ENCODE measurements around the gene TMOD2. TPM values are rescaled to one million over a fixed set of nuclear protein-coding genes. Genes with fewer than 3 reads are reported as not detected.

TMOD2 gene
- polyA plus RNA-seq, 3 donors, result 5.8 to 12.7 (median 6.2) TPM

GRCh38 chr15:51828621-51829375 is 77.4 kb downstream of the TMOD2 start:
- peaks cover 0 to 2% of the 10 kb centered on the region in 2 donors for H3K36me3 Mint-ChIP-seq
- H3K27me3 ChIP-seq (ENCODE audit: control insufficient read depth in 2 of 2, insufficient read depth in 2 of 2, low read length in 2 of 2), result no peaks in the 10 kb centered on the region
- H2AFZ ChIP-seq (ENCODE audit: insufficient read depth, low read depth, low read length, poor library complexity, severe bottlenecking), result no peak overlapping the region
- peak overlapping the region in 1 of 2 donors; percentile 94 for H3K4me3 Mint-ChIP-seq
- peaks cover 0 to 3% (median 0%) of the 10 kb centered on the region in 3 donors for H3K27me3 Mint-ChIP-seq (ENCODE audit: low read depth in 3 of 3)
- H3K79me2 ChIP-seq (ENCODE audit: insufficient read depth, low read length), result peaks cover 44% of the 10 kb centered on the region
- intact Hi-C loops (cut with micrococcal nuclease), result no loop called here
- H3K4me1 ChIP-seq (ENCODE audit: control insufficient read depth in 1 of 2, insufficient read depth in 2 of 2, low read length in 2 of 2), result peaks cover 21 to 22% of the 10 kb centered on the region in 2 donors
- TF ChIP-seq, protein P1, sequence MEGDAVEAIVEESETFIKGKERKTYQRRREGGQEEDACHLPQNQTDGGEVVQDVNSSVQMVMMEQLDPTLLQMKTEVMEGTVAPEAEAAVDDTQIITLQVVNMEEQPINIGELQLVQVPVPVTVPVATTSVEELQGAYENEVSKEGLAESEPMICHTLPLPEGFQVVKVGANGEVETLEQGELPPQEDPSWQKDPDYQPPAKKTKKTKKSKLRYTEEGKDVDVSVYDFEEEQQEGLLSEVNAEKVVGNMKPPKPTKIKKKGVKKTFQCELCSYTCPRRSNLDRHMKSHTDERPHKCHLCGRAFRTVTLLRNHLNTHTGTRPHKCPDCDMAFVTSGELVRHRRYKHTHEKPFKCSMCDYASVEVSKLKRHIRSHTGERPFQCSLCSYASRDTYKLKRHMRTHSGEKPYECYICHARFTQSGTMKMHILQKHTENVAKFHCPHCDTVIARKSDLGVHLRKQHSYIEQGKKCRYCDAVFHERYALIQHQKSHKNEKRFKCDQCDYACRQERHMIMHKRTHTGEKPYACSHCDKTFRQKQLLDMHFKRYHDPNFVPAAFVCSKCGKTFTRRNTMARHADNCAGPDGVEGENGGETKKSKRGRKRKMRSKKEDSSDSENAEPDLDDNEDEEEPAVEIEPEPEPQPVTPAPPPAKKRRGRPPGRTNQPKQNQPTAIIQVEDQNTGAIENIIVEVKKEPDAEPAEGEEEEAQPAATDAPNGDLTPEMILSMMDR (IDR thresholded peaks at IDR 0.05), result no peak
- 92% methylated on average over 7 of the region's 9 CpGs for WGBS (ENCODE audit: insufficient coverage)
- H3K36me3 ChIP-seq (replicated peaks in 1 of 2; ENCODE audit: control insufficient read depth in 1 of 2, insufficient read depth in 2 of 2, low read length in 2 of 2), result no peaks in the 10 kb centered on the region
- no peak overlapping the region for H3K4me3 ChIP-seq (replicated peaks in 1 of 3; ENCODE audit: low read depth in 2 of 3, low read length in 3 of 3)
- no peak for DNase-seq
- H3K4me2 ChIP-seq (replicated peaks; ENCODE audit: extremely low read depth, low read length, poor library complexity, severe bottlenecking), result no peak overlapping the region
- no peaks in the 10 kb centered on the region for H3K9me3 ChIP-seq (replicated peaks in 1 of 2; ENCODE audit: control insufficient read depth in 1 of 2, insufficient read depth in 1 of 2, low read length in 2 of 2)
- peaks cover 35% of the 10 kb centered on the region for H4K20me1 ChIP-seq (ENCODE audit: insufficient read depth, low read length)
- no peaks in the 10 kb centered on the region for H3K9me3 Mint-ChIP-seq
- H3K4me1 Mint-ChIP-seq, result peaks cover 32% of the 10 kb centered on the region
- no peak overlapping the region for H3K9ac ChIP-seq (ENCODE audit: insufficient read depth, low read length, poor library complexity, severe bottlenecking)
- no peak overlapping the region for H3K27ac Mint-ChIP-seq
- H3K27ac ChIP-seq (ENCODE audit: low read depth in 1 of 2, low read length in 2 of 2), result no peak overlapping the region

GRCh38 chr15:51829376-51830275 is 78.2 kb downstream of the TMOD2 start, which contains the start of gene TMOD3:
TSS of gene TMOD3 (plus strand) at chr15:51829653. CDS start at chr15:51862885, 33,232 bp downstream.
- H3K27ac Mint-ChIP-seq, result peak within 1 kb of the TSS; percentile 91 to 97 (median 95)
- H3K27ac ChIP-seq (ENCODE audit: low read depth in 1 of 2, low read length in 2 of 2), result peak within 1 kb of the TSS; percentile 31 to 87
- no peaks in the 10 kb centered on the region for H3K27me3 ChIP-seq (ENCODE audit: control insufficient read depth in 2 of 2, insufficient read depth in 2 of 2, low read length in 2 of 2)
- H3K4me2 ChIP-seq (replicated peaks; ENCODE audit: extremely low read depth, low read length, poor library complexity, severe bottlenecking), result peak within 1 kb of the TSS; percentile 84
- H3K27me3 Mint-ChIP-seq (ENCODE audit: low read depth in 3 of 3), result peaks cover 0 to 1% (median 0%) of the 10 kb centered on the region in 3 donors
- no peaks in the 10 kb centered on the region for H3K9me3 ChIP-seq (replicated peaks in 1 of 2; ENCODE audit: control insufficient read depth in 1 of 2, insufficient read depth in 1 of 2, low read length in 2 of 2)
- peak within 1 kb of the TSS; percentile 94 to 99 for H3K4me3 Mint-ChIP-seq
- 2% methylated on average over 85 of the region's 89 CpGs for WGBS (ENCODE audit: insufficient coverage)
- peaks cover 43% of the 10 kb centered on the region for H4K20me1 ChIP-seq (ENCODE audit: insufficient read depth, low read length)
- H3K4me3 ChIP-seq (replicated peaks in 1 of 3; ENCODE audit: low read depth in 2 of 3, low read length in 3 of 3), result peak within 1 kb of the TSS; percentile 68 to 92 (median 85)
- peaks cover 21 to 22% of the 10 kb centered on the region in 2 donors for H3K4me1 ChIP-seq (ENCODE audit: control insufficient read depth in 1 of 2, insufficient read depth in 2 of 2, low read length in 2 of 2)
- H3K79me2 ChIP-seq (ENCODE audit: insufficient read depth, low read length), result peaks cover 53% of the 10 kb centered on the region
- TF ChIP-seq, protein P1 (IDR thresholded peaks at IDR 0.05), result no peak
- H2AFZ ChIP-seq (ENCODE audit: insufficient read depth, low read depth, low read length, poor library complexity, severe bottlenecking), result peak within 1 kb of the TSS; percentile 87
- intact Hi-C loops (cut with micrococcal nuclease), result no loop called here
- peaks cover 0 to 2% of the 10 kb centered on the region in 2 donors for H3K36me3 Mint-ChIP-seq
- DNase-seq, result peak; percentile 86 to 89 (median 86)
- H3K9ac ChIP-seq (ENCODE audit: insufficient read depth, low read length, poor library complexity, severe bottlenecking), result peak within 1 kb of the TSS; percentile 95
- H3K4me1 Mint-ChIP-seq, result peaks cover 34% of the 10 kb centered on the region
- no peaks in the 10 kb centered on the region for H3K9me3 Mint-ChIP-seq
- no peaks in the 10 kb centered on the region for H3K36me3 ChIP-seq (replicated peaks in 1 of 2; ENCODE audit: control insufficient read depth in 1 of 2, insufficient read depth in 2 of 2, low read length in 2 of 2)

Data from CD14-positive monocyte (primary cell).